Mesenchymal stem cell (in vitro differentiated cells and primary cell): ENCODE data around the gene LIMK1.

Experiments
- DNase-seq: peaks from one replicate; pipeline ENCODE4 v3.0.0-alpha.2; 2013
- H2AFZ ChIP-seq: one replicate; pipeline ENCODE4 v1.6.1; 2013; ENCODE audit warnings: low read depth, mild to moderate bottlenecking, control low read depth, inconsistent platforms, low read length, moderate library complexity
- H2AK5ac ChIP-seq: 2 replicates; pipeline ENCODE4 v1.6.1; 2013; ENCODE audit warnings: low read length, moderate library complexity, mild to moderate bottlenecking, inconsistent platforms; ENCODE audit not compliant: severe bottlenecking
- H2BK120ac ChIP-seq: one replicate; pipeline ENCODE4 v1.6.1; 2013; ENCODE audit warnings: low read depth, mild to moderate bottlenecking, inconsistent platforms, low read length, moderate library complexity
- H2BK12ac ChIP-seq, 2 experiments: one replicate each; pipeline ENCODE4 v1.6.1; 2013; ENCODE audit warnings: inconsistent platforms in 2 of 2, low read length in 2 of 2, mild to moderate bottlenecking in 2 of 2, moderate library complexity in 2 of 2, control low read depth in 1 of 2
- H2BK15ac ChIP-seq: one replicate; pipeline ENCODE4 v1.6.1; 2013; ENCODE audit warnings: mild to moderate bottlenecking, low read depth, inconsistent platforms; ENCODE audit not compliant: poor library complexity, severe bottlenecking
- H2BK5ac ChIP-seq: 2 replicates; pipeline ENCODE4 v1.6.1; 2013; ENCODE audit warnings: low read depth, mild to moderate bottlenecking, low read length, control low read depth, inconsistent platforms; ENCODE audit not compliant: poor library complexity, severe bottlenecking
- H3K14ac ChIP-seq, 2 experiments: one replicate each; pipeline ENCODE4 v1.6.1; 2013; ENCODE audit warnings: inconsistent platforms in 2 of 2, low read length in 2 of 2, control low read depth in 1 of 2, mild to moderate bottlenecking in 1 of 2, moderate library complexity in 1 of 2
- H3K18ac ChIP-seq, 2 experiments: one replicate each; pipeline ENCODE4 v1.6.1; 2013; ENCODE audit warnings: inconsistent platforms in 2 of 2, low read length in 2 of 2, control low read depth in 1 of 2, low read depth in 1 of 2, mild to moderate bottlenecking in 1 of 2
- H3K23ac ChIP-seq, 2 experiments: one replicate each; pipeline ENCODE4 v1.6.1; 2013; ENCODE audit warnings: inconsistent platforms in 2 of 2, low read length in 2 of 2, mild to moderate bottlenecking in 2 of 2, moderate library complexity in 2 of 2, control low read depth in 1 of 2
- H3K27ac ChIP-seq: 2 replicates; pipeline ENCODE4 v1.5.1; 2013; ENCODE audit warnings: mild to moderate bottlenecking, moderate library complexity, low read length, control low read depth, inconsistent platforms; ENCODE audit not compliant: poor library complexity, severe bottlenecking
- H3K27me3 ChIP-seq, 2 experiments: 2 replicates each; pipeline versions ENCODE4 v1.6.1 to v1.7.0; 2013; ENCODE audit warnings: low read length in 2 of 2, mild to moderate bottlenecking in 2 of 2, moderate library complexity in 2 of 2, control low read depth in 1 of 2, inconsistent platforms in 1 of 2; ENCODE audit not compliant: control insufficient read depth in 1 of 2, insufficient read depth in 1 of 2
- H3K36me3 ChIP-seq, 2 experiments: 2 replicates each; pipeline versions ENCODE4 v1.6.1 to v1.7.0; 2013; ENCODE audit warnings: low read length in 2 of 2, control low read depth in 1 of 2, inconsistent platforms in 1 of 2, low read depth in 1 of 2, mild to moderate bottlenecking in 1 of 2; ENCODE audit not compliant: insufficient read depth in 2 of 2, control insufficient read depth in 1 of 2
- H3K4ac ChIP-seq, 2 experiments: one replicate each; pipeline ENCODE4 v1.6.1; 2013; ENCODE audit warnings: inconsistent platforms in 2 of 2, low read length in 2 of 2, mild to moderate bottlenecking in 2 of 2, moderate library complexity in 2 of 2, control low read depth in 1 of 2, low read depth in 1 of 2
- H3K4me1 ChIP-seq: 2 replicates; pipeline ENCODE4 v1.6.1; 2013; ENCODE audit warnings: low read depth, low read length, control low read depth; ENCODE audit not compliant: control insufficient read depth, insufficient read depth
- H3K4me2 ChIP-seq: 2 replicates; pipeline ENCODE4 v1.6.1; 2013; ENCODE audit warnings: low read length, mild to moderate bottlenecking, inconsistent platforms; ENCODE audit not compliant: poor library complexity, severe bottlenecking
- H3K4me3 ChIP-seq, 2 experiments: 2 replicates each; pipeline versions ENCODE4 v1.5.1 to v1.7.0; 2013; ENCODE audit warnings: low read length in 2 of 2, mild to moderate bottlenecking in 2 of 2, control low read depth in 1 of 2, low read depth in 1 of 2; ENCODE audit not compliant: insufficient read depth in 1 of 2
- H3K79me1 ChIP-seq: replicated peaks from 2 replicates; pipeline ENCODE4 v1.6.1; 2013; ENCODE audit warnings: mild to moderate bottlenecking, control low read depth, low read length, inconsistent platforms; ENCODE audit not compliant: poor library complexity, severe bottlenecking
- H3K9ac ChIP-seq: 2 replicates; pipeline ENCODE4 v1.7.0; 2013; ENCODE audit warnings: mild to moderate bottlenecking, low read length, moderate library complexity
- H3K9me3 ChIP-seq: 2 replicates; pipeline ENCODE4 v1.7.0; 2013; ENCODE audit warnings: mild to moderate bottlenecking, low read length; ENCODE audit not compliant: control insufficient read depth
- H4K8ac ChIP-seq: one replicate; pipeline ENCODE4 v1.6.1; 2013; ENCODE audit warnings: inconsistent platforms, mild to moderate bottlenecking, low read length, moderate library complexity
- H4K91ac ChIP-seq: one replicate; pipeline ENCODE4 v1.6.1; 2013; ENCODE audit warnings: mild to moderate bottlenecking, low read length, inconsistent platforms
- WGBS: methylation state at CpG from one replicate; pipeline ENCODE4 v1.1.7; 2013; ENCODE audit warnings: mixed read lengths; 5-methylcytosine and 5-hydroxymethylcytosine counted together

The LIMK1 gene

GRCh38 chr7:74082770-74083116 lies 861 bp upstream of the LIMK1 start:
- peak overlapping the region; percentile 57 for H4K91ac ChIP-seq
- no peak overlapping the region for H3K27ac ChIP-seq
- H2BK5ac ChIP-seq: no peak overlapping the region
- H3K4me1 ChIP-seq: peaks cover 24% of the 10 kb centered on the region
- H3K14ac ChIP-seq: no peak overlapping the region
- peak overlapping the region in 1 of 2 experiments; percentile 51 for H3K4me3 ChIP-seq
- H3K79me1 ChIP-seq: peaks cover 17% of the 10 kb centered on the region
- H2BK12ac ChIP-seq: peak overlapping the region; percentile 29 to 40
- H3K18ac ChIP-seq: peak overlapping the region; percentile 0 to 71
- H3K9me3 ChIP-seq: no peaks in the 10 kb centered on the region
- no peak overlapping the region for H2BK15ac ChIP-seq
- peak overlapping the region; percentile 67 for H3K9ac ChIP-seq
- no peak overlapping the region for H3K4me2 ChIP-seq
- H3K4ac ChIP-seq: peak overlapping the region in 1 of 2 experiments; percentile 73
- DNase-seq: no peak
- no peak overlapping the region for H2BK120ac ChIP-seq
- H3K27me3 ChIP-seq: no peaks in the 10 kb centered on the region
- H2AK5ac ChIP-seq: peak overlapping the region; percentile 24
- H3K23ac ChIP-seq: no peak overlapping the region
- peaks cover 17 to 24% of the 10 kb centered on the region in 2 experiments for H3K36me3 ChIP-seq
- no peak overlapping the region for H4K8ac ChIP-seq
- H2AFZ ChIP-seq: no peak overlapping the region
- 93% methylated on average over 9 of the region's 9 CpGs for WGBS

- Histone ChIP-seq H3K4me1 (peaks cover 22% of the 10 kb centered on the region), H2BK5ac (peak overlapping the region; percentile 85), H3K4me2 (peak overlapping the region; percentile 88), H3K23ac (peak overlapping the region in 1 of 2 experiments; percentile 57), H3K27ac (peak overlapping the region; percentile 63), H3K4ac (peak overlapping the region; percentile 32 to 59), H3K36me3 (peaks cover 27 to 37% of the 10 kb centered on the region in 2 experiments), H2AK5ac (peak overlapping the region; percentile 82), H3K18ac (peak overlapping the region; percentile 65 to 93), H3K14ac (peak overlapping the region in 1 of 2 experiments; percentile 86), H4K8ac (peak overlapping the region; percentile 61), H3K9ac (peak overlapping the region; percentile 96), H2BK12ac (peak overlapping the region in 1 of 2 experiments; percentile 63), H3K79me1 (peaks cover 20% of the 10 kb centered on the region), H2BK120ac (peak overlapping the region; percentile 92), H3K4me3 (peak overlapping the region; percentile 74 to 80), H2BK15ac (peak overlapping the region; percentile 92), H2AFZ (no peak overlapping the region), H3K27me3 (no peaks in the 10 kb centered on the region), H3K9me3 (no peaks in the 10 kb centered on the region), H4K91ac (peak overlapping the region; percentile 1)
- WGBS: 2% methylated on average over 35 of the region's 61 CpGs
- DNase-seq: peak; percentile 76
Observed at GRCh38 chr7:74083928-74084721, 521 bp downstream of the LIMK1 start.

GRCh38 chr7:74084722-74085578 lies 1.3 kb downstream of the LIMK1 start:
- peak overlapping the region; percentile 74 to 80 for H3K4me3 ChIP-seq
- peak overlapping the region; percentile 82 for H2AK5ac ChIP-seq
- peak overlapping the region; percentile 96 for H3K9ac ChIP-seq
- H3K27ac ChIP-seq: peak overlapping the region; percentile 63
- DNase-seq: peak; percentile 13
- peak overlapping the region; percentile 72 to 90 for H2BK12ac ChIP-seq
- peak overlapping the region; percentile 92 for H2BK120ac ChIP-seq
- peak overlapping the region in 1 of 2 experiments; percentile 57 for H3K23ac ChIP-seq
- H3K36me3 ChIP-seq: peaks cover 35 to 45% of the 10 kb centered on the region in 2 experiments
- H4K91ac ChIP-seq: peak overlapping the region; percentile 96
- H3K79me1 ChIP-seq: peaks cover 26% of the 10 kb centered on the region
- H3K4me1 ChIP-seq: peaks cover 21% of the 10 kb centered on the region
- peak overlapping the region; percentile 32 to 59 for H3K4ac ChIP-seq
- H3K18ac ChIP-seq: peak overlapping the region; percentile 65 to 81
- H3K27me3 ChIP-seq: no peaks in the 10 kb centered on the region
- no peak overlapping the region for H2AFZ ChIP-seq
- peak overlapping the region; percentile 62 for H2BK15ac ChIP-seq
- H2BK5ac ChIP-seq: no peak overlapping the region
- WGBS: 66% methylated on average over 6 of the region's 6 CpGs
- peak overlapping the region in 1 of 2 experiments; percentile 29 for H3K14ac ChIP-seq
- peak overlapping the region; percentile 88 for H3K4me2 ChIP-seq
- peak overlapping the region; percentile 95 for H4K8ac ChIP-seq
- no peaks in the 10 kb centered on the region for H3K9me3 ChIP-seq
